RWPE1 (cell line): ENCODE measurements around the gene MCHR1.

Experiments
- CTCF ChIA-PET: fragments of 350-600 bp; sonication (Branson Sonifier 250); formaldehyde crosslinking; extraction: SDS; loops from one replicate; lab custom pipeline; 2021; lab: Yijun Ruan, JAX
- POLR2A ChIA-PET: fragments of 400-600 bp; formaldehyde crosslinking; extraction: SDS; loops from one replicate; lab custom pipeline; 2020; ENCODE audit warnings: antibody characterized with exemption; ENCODE audit not compliant: low non-redundant PET; lab: Yijun Ruan, JAX
- DNase-seq: peaks from one replicate; pipeline ENCODE4 v3.0.0; 2012; ENCODE audit warnings: low spot score
- H3K27ac ChIP-seq: fragments of 450-650 bp; 2 replicates; pipeline ENCODE4 v1.5.1; 2017
- TF ChIP-seq, protein P1 (sequence below): fragments of 450-650 bp; conservative IDR thresholded peaks from 2 replicates; pipeline ENCODE4 v1.5.1; 2017; ENCODE audit warnings: low read depth, mild to moderate bottlenecking

MCHR1 gene

GRCh38 chr22:40687706-40688105 is 8.4 kb downstream of the MCHR1 start:
- H3K27ac ChIP-seq, result no peak overlapping the region
- ChIA-PET CTCF (no interaction called here), POLR2A (interaction anchor here (0.6 kb wide), 1 partner anchor 371 kb away, joined by 3 read pairs; no protein-coding TSS in a partner anchor)
- no peak for DNase-seq
- TF ChIP-seq, protein P1, sequence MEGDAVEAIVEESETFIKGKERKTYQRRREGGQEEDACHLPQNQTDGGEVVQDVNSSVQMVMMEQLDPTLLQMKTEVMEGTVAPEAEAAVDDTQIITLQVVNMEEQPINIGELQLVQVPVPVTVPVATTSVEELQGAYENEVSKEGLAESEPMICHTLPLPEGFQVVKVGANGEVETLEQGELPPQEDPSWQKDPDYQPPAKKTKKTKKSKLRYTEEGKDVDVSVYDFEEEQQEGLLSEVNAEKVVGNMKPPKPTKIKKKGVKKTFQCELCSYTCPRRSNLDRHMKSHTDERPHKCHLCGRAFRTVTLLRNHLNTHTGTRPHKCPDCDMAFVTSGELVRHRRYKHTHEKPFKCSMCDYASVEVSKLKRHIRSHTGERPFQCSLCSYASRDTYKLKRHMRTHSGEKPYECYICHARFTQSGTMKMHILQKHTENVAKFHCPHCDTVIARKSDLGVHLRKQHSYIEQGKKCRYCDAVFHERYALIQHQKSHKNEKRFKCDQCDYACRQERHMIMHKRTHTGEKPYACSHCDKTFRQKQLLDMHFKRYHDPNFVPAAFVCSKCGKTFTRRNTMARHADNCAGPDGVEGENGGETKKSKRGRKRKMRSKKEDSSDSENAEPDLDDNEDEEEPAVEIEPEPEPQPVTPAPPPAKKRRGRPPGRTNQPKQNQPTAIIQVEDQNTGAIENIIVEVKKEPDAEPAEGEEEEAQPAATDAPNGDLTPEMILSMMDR, result no peak

DNA sequence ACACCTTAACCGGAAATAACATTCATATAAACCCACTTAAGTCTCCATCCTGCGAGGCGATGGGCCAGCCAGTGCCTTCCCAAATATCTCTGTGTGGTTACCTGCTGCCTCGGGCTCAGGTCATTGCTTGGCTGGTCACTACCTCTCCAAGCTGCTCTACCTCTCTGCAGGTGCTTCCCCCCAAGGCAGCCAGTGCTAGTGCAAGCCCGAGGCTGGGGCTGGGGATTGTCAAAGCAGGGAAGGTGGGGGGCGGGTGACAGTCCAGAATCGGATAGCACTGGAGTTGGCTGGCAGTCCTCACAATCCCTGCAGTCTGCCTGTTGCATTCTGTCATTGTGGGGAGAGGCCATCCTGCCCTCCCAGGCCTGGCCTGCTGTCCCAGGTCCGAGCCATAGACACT is 11.1 kb downstream of the MCHR1 start:
- TF ChIP-seq, protein P1, result no peak
- no peak for DNase-seq
- no peak overlapping the region for H3K27ac ChIP-seq
- ChIA-PET CTCF (no interaction called here), POLR2A (no interaction called here)

GRCh38 chr22:40691532-40691931 is 12.2 kb downstream of the MCHR1 start:
- ChIA-PET CTCF (interaction anchor here (0.8 kb wide), 1 partner anchor 69 kb away, joined by 3 read pairs; no protein-coding TSS in a partner anchor), POLR2A (no interaction called here)
- TF ChIP-seq, protein P1, result no peak

DNA sequence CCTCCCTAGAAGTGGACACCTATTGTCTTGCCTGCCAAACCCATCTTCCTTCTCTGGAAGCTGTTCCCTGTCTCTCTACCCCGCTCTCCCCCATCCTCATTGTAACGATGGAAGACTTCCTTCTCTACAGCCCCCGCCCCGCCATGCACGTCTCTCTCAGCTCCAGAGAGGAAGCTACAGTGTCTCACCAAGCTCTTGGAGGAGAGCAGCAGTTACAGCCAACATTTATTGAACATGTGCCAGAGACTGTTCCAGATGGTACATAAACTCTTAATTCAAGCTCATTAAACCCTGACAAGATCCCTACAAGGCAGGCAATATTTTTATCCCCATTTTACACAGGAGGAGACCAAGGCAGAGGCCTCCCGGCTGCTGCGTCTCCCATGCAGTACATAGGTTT is 15.1 kb downstream of the MCHR1 start:
- H3K27ac ChIP-seq, result no peak overlapping the region
- CTCF ChIA-PET, result no interaction called here
- POLR2A ChIA-PET, result no interaction called here
- TF ChIP-seq, protein P1, result no peak
- no peak for DNase-seq

More at GRCh38 chr22:40691532-40691931, 12.2 kb downstream of the MCHR1 start:
- H3K27ac ChIP-seq, result no peak overlapping the region
- no peak for DNase-seq

- CTCF ChIA-PET, result interaction anchor here (0.6 kb wide), 1 partner anchor 137 kb away, joined by 3 read pairs; no protein-coding TSS in a partner anchor
- DNase-seq, result no peak
- H3K27ac ChIP-seq, result no peak overlapping the region
- POLR2A ChIA-PET, result no interaction called here
- TF ChIP-seq, protein P1, result no peak
Measured at GRCh38 chr22:40701274-40701673, 22.0 kb downstream of the MCHR1 start.

GRCh38 chr22:40703174-40703573 is 23.9 kb downstream of the MCHR1 start:
- no peak for DNase-seq
- H3K27ac ChIP-seq, result no peak overlapping the region
- TF ChIP-seq, protein P1, result no peak
- POLR2A ChIA-PET, result no interaction called here
- CTCF ChIA-PET, result no interaction called here

GRCh38 chr22:40703736-40704135 is 24.5 kb downstream of the MCHR1 start:
- CTCF ChIA-PET, result no interaction called here
- H3K27ac ChIP-seq, result no peak overlapping the region
- TF ChIP-seq, protein P1, result no peak
- no peak for DNase-seq
- POLR2A ChIA-PET, result no interaction called here
